Left ventricle myocardium inferior (tissue), 1 donor: Measurements from ENCODE around the gene ELMOD3. TPM values are rescaled to one million over a fixed set of nuclear protein-coding genes. Genes with fewer than 3 reads are reported as not detected.

ENCODE experiments used
- DNase-seq: peaks from one replicate; pipeline ENCODE4 v3.0.0-alpha.2; 2020
- H3K27ac ChIP-seq: fragments of 200-600 bp; replicated peaks from 2 replicates; pipeline ENCODE4 v1.8.0; 2021
- H3K27me3 ChIP-seq: fragments of 200-600 bp; 2 replicates; pipeline ENCODE4 v1.8.0; 2021; ENCODE audit warnings: low read depth
- H3K36me3 ChIP-seq: fragments of 200-600 bp; 2 replicates; pipeline ENCODE4 v1.8.0; 2021
- H3K4me1 ChIP-seq: fragments of 200-600 bp; 2 replicates; pipeline ENCODE4 v1.8.0; 2021
- H3K4me3 ChIP-seq: fragments of 200-600 bp; 2 replicates; pipeline ENCODE4 v1.8.0; 2021; ENCODE audit warnings: mild to moderate bottlenecking, moderate library complexity
- H3K9me3 ChIP-seq: fragments of 200-600 bp; replicated peaks from 2 replicates; pipeline ENCODE4 v1.8.0; 2021
- intact Hi-C: fragments of 100-400 bp; cut with micrococcal nuclease; formaldehyde crosslinking; loops from one replicate; pipeline ENCODE4 v1.11.0; 2022
- long read RNA-seq: library from polyadenylated mRNA; unstranded; transcript quantifications from one replicate; pipeline ENCODE4 v2.0.0, GENCODE V29; 2021
- total RNA-seq: library from RNA; stranded (reverse); fragmentation: NEBNext Ultra II Directional; extraction: Animal tissue kit (Norgen Biotek cat#: 25700); gene quantifications from one replicate; pipeline ENCODE4 v1.2.1, GENCODE V29; 2021
- TF ChIP-seq, protein P1 (sequence below): fragments of 200-600 bp; IDR thresholded peaks from 2 replicates; pipeline ENCODE4 v1.8.0; 2021; ENCODE audit warnings: antibody characterized with exemption, mild to moderate bottlenecking, borderline replicate concordance
- donor health status: DM: no; HTN: yes; CAD: no; lungs with severe emphysema.

Gene ELMOD3
- 10.6 TPM for total RNA-seq
- long read RNA-seq, transcript ELMOD3-202 (13 exons, 2,332 nt) = major isoform, 6 of 15 reads
- long read RNA-seq, partial matches to known transcripts = 0 of 15 reads
- long read RNA-seq, other reads (novel, unspliced or antisense) = 9 of 15 reads

DNA sequence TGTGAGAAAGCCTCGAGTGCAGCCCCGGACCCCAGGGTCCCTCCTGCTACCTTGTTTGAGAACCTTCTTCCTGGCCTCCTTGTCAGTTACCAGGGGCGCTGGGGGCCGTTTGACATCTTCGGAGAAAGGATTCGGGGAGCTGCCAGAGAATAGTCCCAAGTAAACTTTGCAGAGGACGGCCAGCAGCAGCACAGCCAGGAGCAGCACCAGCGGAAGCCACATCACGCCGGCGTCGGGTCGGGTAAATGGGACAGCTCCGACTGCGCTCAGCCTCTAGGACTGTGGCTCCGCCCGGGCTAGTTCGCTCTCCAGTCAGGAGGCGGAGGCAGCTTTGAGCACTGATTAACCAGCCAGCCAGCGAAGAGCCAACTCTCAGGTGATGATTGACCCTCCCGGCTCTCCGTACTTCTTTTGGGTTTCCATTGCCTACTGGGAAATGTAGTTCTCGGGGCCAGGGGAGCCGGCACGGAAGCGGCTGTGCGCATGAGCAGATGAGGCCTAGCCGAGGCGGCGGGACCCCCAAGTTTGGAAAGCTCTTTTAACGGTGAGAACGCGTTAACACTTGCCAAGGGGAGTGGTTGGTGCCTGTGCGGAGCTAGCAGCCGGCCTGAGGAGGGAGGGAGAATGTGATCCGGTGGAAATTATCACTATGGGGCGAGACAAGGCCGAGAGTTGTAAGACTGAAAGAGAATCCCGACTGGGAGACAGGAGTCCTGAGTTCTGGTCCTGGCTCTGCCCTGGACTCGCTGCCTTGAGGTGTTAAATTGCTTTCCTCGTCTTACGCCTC lies at the start of gene ELMOD3, which contains the start of gene RETSAT:
Gene ELMOD3, plus strand, starts transcription at position 484 of the 787 bp plus-strand sequence. CDS start 2,430 bp downstream, outside the sequence.
Gene RETSAT, minus strand, starts transcription at position 243 of the 787 bp plus-strand sequence. Its CDS starts 21 bp downstream, at position 222.
- H3K4me1 ChIP-seq = peaks cover 56% of the 10 kb centered on the region
- intact Hi-C loops = no loop called here
- H3K36me3 ChIP-seq = peaks cover 55% of the 10 kb centered on the region

DNA sequence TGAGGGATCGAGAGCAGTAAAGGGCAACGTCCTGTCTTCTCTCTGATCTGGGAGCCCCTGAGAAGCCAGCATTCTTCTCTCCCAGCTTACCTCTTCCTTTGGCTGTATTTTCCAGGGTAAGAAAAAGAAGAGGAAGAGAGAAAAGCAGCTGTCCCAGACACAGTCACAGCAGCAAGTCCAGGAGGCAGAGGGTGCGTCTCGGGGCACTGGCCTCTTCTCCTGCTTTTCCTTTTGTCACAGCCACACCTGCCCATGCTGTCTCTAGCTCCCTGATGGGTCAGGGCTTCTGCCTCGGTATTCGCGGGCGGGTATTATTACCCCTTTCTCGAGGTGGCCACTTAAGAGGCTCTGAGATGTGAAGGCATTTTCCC lies 47.1 kb upstream of the ELMOD3 start:
- Histone ChIP-seq H3K27ac (peak overlapping the region; percentile 54), H3K27me3 (no peaks in the 10 kb centered on the region), H3K9me3 (no peaks in the 10 kb centered on the region), H3K36me3 (peaks cover 40% of the 10 kb centered on the region), H3K4me1 (peaks cover 30% of the 10 kb centered on the region), H3K4me3 (no peak overlapping the region)
- TF ChIP-seq, protein P1, sequence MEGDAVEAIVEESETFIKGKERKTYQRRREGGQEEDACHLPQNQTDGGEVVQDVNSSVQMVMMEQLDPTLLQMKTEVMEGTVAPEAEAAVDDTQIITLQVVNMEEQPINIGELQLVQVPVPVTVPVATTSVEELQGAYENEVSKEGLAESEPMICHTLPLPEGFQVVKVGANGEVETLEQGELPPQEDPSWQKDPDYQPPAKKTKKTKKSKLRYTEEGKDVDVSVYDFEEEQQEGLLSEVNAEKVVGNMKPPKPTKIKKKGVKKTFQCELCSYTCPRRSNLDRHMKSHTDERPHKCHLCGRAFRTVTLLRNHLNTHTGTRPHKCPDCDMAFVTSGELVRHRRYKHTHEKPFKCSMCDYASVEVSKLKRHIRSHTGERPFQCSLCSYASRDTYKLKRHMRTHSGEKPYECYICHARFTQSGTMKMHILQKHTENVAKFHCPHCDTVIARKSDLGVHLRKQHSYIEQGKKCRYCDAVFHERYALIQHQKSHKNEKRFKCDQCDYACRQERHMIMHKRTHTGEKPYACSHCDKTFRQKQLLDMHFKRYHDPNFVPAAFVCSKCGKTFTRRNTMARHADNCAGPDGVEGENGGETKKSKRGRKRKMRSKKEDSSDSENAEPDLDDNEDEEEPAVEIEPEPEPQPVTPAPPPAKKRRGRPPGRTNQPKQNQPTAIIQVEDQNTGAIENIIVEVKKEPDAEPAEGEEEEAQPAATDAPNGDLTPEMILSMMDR = no peak
- intact Hi-C loops = no loop called here
- DNase-seq = no peak

More for the DNA sequence above, at the start of gene ELMOD3, which contains the start of gene RETSAT:
- DNase-seq = peak; percentile 95
- peak within 1 kb of the TSS; percentile 92 for H3K27ac ChIP-seq
- no peaks in the 10 kb centered on the region for H3K27me3 ChIP-seq
- TF ChIP-seq, protein P1 = peak; percentile 9
- H3K4me3 ChIP-seq = peak within 1 kb of the TSS; percentile 79
- H3K9me3 ChIP-seq = no peaks in the 10 kb centered on the region

DNA sequence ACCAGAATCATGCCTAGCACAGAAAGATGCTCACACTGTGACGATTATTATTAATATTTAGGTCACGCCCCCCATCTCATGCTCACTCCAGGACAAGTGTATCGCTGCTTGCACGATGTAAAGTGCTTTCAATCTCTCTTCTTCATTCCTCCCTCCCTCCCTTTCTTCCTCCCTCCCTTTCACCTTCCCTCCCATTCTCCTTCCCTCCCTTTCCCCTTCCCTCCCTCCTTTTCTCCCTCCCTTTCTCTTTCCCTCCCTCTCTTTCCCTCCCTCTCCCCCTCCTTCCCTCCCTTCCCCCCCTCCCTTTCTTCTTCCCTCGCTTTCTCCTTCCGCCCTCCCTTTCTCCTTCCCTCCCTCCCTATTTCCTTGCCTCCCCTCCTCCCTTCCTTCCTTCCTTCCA lies 46.4 kb upstream of the ELMOD3 start:
- peaks cover 30% of the 10 kb centered on the region for H3K4me1 ChIP-seq
- no peak overlapping the region for H3K4me3 ChIP-seq
- TF ChIP-seq, protein P1 = no peak
- no peaks in the 10 kb centered on the region for H3K9me3 ChIP-seq
- peaks cover 40% of the 10 kb centered on the region for H3K36me3 ChIP-seq
- H3K27ac ChIP-seq = no peak overlapping the region
- no peak for DNase-seq
- no peaks in the 10 kb centered on the region for H3K27me3 ChIP-seq
- intact Hi-C loops = no loop called here

DNA sequence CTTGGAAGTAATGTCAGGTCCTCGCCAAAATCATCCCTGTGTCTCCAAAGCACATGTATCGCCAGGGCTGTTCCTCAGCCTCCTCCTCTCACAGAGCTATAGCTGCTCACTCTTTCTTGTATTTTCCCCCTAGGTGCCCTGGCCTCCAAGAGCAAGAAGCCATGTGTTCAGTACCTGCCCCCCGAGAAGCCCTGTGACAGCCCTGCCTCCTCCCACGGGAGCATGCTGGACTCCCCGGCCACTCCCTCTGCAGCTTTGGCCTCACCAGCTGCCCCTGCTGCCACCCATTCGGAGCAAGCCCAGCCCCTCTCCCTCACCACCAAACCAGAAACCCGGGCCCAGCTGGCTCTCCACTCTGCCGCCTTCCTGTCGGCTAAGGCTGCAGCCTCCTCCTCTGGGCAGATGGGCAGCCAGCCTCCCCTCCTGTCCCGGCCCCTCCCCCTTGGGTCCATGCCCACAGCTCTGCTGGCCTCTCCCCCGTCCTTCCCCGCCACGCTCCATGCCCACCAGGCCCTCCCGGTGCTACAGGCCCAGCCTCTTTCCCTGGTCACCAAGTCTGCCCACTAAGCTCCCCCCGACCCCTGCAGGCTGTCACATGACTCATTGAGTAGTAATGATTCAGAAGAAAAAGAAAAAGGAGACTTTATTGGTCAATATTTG lies 45.5 kb upstream of the ELMOD3 start:
- peaks cover 41% of the 10 kb centered on the region for H3K36me3 ChIP-seq
- H3K27me3 ChIP-seq = no peaks in the 10 kb centered on the region
- H3K9me3 ChIP-seq = no peaks in the 10 kb centered on the region
- TF ChIP-seq, protein P1 = no peak
- peak overlapping the region; percentile 44 for H3K27ac ChIP-seq
- H3K4me3 ChIP-seq = no peak overlapping the region
- intact Hi-C loops = no loop called here
- peak; percentile 53 for DNase-seq
- H3K4me1 ChIP-seq = peaks cover 35% of the 10 kb centered on the region

DNA sequence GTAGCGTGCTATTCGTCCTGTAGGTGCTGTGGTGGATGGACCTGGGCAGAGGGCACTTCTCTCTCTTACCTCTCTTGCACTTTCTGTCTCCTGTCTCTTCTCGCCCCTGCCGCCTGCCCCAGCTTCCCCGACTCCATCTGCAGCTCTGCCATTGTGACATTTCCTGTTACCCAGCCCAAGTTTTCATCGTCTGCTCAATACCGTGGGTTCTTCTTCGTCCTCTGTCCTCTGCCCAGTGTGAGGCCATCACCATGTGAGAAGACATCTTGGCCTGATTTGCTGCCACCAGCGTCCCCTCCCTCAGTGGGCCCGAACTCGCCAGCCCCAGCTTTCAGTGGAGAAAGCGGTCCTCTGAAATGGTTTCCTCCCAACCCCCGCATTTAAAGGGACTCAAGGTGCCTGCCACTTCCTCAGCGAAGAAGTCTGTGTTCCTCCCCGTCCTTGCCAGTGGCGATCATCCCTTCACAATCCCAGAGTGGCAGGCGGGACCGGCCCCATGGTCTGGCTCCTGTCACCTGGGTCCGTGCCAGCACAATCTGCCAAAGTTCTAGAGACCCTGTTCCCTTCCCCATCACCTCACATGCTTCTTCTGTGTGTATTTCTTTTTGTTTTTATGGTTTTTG lies 44.8 kb upstream of the ELMOD3 start:
- no peak for DNase-seq

More for the DNA sequence above, 44.8 kb upstream of the ELMOD3 start:
- H3K27ac ChIP-seq = peak overlapping the region; percentile 44
- no peak overlapping the region for H3K4me3 ChIP-seq
- intact Hi-C loops = no loop called here
- peaks cover 41% of the 10 kb centered on the region for H3K36me3 ChIP-seq
- H3K4me1 ChIP-seq = peaks cover 42% of the 10 kb centered on the region
- no peaks in the 10 kb centered on the region for H3K27me3 ChIP-seq
- H3K9me3 ChIP-seq = no peaks in the 10 kb centered on the region
- TF ChIP-seq, protein P1 = no peak
